ENCODE results near the gene C6orf118.

Gene C6orf118

DNA sequence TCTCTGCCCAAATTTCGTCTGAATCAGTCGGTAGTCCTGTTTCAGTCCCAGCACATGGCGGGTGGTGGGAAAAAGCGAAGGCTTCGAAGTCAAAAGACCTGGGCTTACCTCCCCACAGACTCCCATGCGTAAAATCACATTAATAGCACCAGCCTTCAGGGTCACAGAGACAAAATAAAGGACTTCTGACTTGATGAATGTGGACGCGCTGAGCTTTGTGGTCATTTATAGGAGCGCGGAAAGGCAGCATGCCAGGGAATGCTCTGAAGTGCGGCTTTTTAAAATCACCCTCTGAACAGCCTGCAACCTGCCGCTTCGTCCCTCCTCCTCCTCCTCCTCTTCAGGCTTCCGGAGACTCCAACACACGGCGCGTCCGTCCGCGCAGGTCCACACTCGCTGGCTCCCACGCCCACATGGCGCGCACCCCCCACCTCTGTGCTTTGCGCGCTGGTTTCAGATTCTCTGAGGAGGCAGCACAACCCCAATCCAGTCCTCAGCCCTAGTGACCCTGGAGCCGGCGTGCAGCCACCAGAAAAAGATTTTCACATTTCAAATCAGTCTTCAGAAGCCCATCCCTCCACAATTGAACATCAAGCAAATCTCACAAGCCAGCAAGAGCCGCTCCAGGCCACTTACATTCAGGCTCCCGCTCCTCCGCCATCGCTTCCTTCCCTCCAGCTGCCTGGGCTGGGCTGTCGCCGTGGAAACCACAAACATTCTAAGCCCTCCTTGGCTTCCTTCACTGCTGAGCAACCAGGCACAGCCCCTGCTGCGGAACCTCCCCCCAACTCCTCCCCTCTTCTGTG is at the start of gene C6orf118:
C6orf118 (minus strand) TSS at position 680 of the 806 bp plus-strand sequence; CDS start at position 661, 19 bp downstream.
- DNase-seq: no peak

DNA sequence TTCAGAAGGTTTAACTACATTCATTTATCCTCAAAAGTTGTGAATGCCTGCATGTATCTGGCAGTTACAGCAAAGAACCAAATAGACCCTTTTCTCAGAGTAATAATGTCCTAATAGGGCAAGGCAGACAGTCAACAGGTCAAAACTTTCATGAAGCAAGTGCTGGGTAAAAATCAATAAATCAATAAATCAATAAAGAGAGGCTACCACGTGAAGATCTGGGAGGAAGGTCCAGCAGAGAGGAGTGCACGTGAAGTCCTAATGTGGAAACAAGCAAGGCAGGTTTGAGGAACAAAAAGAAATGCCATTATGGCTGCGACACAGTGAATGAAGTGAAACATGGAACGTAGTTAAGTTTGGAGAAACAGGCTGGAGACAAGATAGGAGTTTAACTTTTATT is 36.3 kb upstream of the C6orf118 start:
- no peak for DNase-seq

DNA sequence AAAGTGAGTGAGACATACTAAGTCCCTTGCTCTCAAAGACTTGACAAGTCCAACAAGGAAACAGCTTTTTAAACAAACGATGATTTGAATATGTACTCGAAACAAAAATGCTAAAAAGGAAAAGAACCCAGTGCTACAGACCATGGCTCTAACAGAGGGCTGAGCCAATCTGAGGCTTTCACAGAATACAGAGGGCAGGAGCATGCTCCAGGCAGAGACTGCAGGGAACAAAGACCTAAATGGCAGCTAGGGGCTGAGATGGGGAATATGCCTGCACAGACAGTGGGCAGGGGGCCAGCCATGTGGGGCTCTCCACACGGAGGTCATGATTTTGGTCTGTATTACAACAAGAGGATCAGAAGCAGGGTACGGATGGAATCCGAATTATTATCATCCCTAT is 31.1 kb upstream of the C6orf118 start:
- DNase-seq: no peak

DNA sequence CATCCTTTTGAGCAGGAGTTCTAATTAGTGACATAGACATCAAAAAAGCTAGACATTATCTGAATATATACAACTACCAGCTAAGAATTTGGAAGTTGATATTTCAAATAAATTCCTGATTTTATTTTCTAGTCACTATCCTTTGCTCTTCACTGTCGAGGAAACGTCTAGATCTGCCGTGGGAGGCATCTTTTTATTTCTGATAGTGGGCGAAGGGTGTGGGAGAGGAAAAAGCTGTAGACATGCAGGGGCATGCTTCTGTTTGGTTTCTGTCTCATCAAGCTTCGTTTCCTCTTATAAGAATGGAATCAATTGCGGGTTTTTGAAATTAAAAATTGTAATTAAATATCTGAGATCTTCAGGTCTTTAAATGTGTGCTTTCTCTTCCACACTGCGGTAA is 16.2 kb upstream of the C6orf118 start:
- no peak for DNase-seq

DNA sequence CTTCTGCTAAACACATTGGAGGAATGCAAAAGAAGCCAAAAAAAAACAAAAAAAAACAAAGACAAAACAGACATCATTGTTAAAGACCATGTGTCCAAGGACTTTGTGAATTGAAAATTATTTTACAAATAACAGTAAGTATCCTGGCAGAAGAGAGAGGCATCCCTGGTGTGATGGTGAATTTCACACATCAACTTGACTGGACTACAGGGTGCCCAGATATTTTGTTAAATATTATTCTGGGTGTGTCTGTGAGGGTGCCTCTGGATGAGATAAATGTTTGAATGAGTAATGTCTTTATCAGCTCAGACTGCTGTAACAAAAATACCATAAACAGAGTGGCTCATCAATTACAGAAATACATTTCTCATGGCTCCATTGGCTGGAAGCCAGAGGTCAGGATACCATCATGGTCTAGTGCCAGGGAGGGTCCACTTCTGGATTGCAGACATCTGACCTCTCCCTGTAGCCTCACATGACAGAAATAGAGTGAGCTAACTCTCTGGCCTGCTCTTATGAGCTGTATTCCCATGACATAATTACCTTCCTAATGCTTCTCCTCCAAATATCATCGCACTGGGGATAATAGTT is 12.2 kb upstream of the C6orf118 start:
- DNase-seq: no peak

DNA sequence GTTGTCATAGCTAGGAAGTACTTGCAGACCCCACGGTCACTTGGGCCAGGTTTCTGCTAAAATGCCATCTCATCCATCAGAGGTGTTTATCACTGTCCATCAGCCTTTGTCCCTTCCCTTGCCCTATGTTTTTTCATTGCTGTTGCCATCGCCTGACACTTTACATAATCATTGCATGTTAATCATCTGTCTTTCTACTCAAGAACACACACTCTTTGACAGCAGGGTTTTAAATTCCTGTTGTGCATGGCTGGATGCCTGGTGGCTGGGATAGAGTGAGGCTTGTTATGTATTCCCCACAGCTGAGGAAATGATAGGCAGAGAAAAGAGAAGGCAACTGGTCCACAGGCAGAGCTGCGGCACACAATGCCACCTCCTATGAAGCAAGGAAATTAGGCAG is 11.7 kb upstream of the C6orf118 start:
- DNase-seq: no peak

DNA sequence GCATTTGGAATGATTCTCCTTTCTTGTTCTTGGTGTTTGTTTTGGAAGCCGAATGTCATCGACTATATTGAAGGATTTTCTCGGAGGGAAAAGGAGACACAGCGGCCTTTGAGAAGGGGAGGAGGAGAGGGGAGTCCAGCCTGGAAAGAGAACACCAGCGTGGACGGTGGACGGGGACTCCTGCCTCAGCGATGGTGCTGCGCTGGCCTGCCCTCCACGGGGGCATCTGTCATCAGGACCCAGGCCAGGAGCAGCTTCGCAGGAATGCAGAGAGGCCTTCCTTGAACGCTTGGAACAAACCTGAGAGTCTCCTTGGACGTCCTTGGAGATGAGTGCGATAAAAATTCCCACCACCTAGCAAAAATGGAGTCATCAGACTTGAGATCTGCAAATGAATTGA is 8.3 kb upstream of the C6orf118 start:
- no peak for DNase-seq

DNA sequence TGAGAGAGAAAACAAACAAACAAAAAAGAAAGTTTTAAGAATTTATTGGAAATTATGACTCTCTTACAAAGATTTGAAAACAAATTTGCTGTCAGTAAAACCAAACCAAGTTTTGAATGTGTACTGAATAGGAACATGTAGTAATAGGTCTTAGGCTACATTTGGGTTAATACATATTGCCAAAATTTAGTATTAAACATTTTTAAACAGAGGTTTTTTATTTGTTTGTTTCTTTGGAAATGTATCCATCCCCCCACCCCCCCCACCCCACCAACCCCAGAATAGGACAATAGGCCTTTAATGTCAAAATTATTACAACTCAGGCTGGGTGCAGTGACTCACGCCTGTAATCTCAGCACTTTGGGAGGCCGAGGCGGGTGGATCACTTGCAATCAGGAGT is 2.5 kb downstream of the C6orf118 start:
- DNase-seq: no peak

DNA sequence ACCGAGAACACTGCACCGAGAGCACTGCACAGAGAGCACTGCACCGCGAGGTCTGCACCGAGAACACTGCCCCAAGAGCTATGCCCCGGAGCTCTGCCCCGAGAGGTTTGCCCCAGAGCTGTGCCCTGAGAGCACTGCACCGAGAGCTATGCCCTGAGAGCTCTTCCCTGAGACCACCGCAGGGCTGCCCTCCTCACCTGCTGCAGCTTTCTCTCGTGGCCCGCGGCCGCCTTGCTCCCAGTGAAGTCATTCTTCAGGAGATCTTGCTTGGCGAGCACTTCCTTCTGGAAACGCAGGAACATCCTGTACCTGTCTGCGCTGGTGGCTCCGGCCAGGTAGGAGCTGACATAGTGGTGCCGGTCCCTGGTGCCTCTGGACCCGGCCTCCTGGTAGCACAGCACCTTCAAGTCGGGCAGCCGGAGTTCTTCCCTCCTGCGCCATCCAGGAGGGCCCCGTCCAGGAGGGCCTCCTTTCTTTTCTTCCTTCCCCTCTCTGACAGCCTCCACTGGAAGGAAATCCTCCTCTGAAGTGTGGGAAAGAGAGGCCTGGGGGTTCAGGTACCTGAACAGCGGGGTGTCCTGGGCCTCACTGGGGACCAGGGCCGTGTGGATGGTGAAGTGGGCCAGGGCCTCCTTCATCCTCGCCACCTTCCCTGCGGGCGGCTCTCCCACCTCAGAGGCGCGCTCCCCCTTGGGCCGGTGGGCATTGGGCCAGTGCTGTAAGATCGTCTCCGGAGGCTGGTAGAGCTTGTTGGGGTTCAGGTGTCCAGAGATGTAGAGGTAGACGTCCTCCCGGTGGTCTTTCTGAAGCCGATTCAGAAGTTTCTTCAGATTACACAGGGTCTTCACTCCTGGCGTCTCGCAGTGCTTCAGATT is 7.8 kb downstream of the C6orf118 start:
- no peak for DNase-seq

DNA sequence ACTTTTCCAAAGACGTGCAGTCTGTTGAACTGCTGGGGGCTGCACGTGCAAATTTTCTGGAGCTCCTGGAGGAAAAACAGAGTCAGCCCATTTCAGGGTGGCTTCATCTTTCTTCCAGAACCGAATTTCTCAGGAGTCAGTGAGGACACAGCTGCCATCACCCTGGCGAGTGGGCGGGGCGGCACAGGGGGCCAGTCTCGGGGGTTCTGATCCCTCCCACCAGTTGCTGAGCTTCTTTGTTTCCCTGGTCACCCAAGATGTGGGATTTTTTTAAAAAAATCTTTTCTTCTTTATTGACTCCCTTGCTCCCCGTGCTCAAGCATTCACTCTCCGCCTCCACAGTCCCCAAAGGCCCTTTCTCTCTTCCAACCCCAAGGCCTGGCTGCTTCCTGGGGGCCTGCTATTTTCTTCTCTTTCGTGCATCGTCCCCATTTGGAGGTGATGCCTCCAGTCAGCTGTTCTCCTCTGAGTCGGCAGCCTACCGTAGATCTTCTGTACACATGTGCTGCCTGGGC is 8.9 kb downstream of the C6orf118 start:
- DNase-seq: no peak

DNA sequence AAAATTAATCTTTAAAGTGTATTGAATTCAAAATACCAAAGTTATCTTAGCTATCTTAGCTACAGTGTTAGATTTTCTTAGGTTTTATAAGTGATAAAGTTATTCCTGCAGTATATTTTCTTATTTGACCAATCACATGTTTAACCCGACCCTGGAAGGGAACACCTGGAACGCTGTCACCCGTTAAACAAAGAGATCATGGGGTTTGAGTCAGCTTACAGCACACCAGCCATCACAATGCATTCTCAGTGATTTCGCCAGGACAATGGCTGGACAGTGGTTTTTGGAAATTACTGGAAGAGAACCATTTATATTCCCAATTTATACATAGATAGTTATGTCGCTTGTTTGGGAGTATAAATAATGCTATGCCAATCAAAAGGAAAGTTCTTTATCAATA is 10.5 kb downstream of the C6orf118 start:
- DNase-seq: no peak

DNA sequence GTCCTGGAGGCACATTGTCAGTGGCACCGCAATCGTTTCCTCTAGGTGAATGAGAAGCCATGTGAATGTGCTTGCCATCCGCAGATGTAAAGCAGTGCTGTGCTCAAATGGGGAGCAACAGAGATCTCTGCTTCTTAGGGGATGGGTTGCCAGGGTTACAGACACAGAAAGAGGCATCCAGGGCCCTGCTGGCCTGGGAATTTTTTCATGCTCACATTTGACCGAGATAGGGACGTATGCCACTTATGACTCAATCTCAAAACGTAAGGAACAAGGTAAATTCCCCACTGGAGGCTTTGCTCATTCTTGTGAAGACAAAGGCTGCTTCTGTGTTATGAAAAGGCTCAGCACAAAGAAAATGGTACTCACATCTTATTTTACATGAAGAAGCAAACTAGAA is 11.0 kb downstream of the C6orf118 start:
- DNase-seq: no peak

DNA sequence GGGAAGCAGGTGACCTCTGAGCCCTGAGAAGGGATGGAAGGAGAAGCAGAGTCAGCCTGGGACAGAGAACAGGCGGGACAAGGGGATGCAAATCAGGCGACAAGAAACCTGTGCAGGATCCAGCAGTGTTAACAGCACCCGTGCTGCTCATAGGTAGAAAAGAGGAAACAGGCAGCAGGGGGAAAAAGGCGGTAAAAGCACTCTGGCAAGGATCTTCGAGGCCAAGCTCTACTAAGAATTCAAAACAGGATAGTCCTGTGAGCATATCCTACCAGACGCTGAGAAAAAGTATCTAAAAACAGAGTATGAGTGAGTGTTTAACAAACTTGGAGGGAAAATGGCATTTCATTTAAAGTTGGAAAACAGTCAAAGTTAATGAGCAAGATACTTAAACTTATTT is 16.7 kb downstream of the C6orf118 start:
- DNase-seq: no peak

DNA sequence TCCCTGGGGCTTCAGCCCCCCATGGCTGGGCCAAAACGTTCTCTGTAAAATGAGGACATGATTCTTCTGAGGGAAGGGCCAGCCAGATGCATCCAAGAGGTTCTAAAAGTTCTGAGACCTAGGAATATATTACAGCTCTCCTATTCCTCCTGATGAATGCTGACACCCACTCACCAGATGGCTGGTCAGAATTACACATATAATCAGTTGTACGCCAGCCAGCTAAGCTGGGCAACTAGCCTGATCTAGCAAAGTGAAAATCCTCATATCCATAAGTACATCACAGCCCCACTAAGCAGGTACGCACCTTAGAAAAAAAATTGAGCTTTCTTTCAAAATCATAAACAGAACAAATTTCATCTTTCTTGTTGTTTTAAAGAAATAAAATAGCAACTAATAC is 34.8 kb downstream of the C6orf118 start:
- no peak for DNase-seq

DNA sequence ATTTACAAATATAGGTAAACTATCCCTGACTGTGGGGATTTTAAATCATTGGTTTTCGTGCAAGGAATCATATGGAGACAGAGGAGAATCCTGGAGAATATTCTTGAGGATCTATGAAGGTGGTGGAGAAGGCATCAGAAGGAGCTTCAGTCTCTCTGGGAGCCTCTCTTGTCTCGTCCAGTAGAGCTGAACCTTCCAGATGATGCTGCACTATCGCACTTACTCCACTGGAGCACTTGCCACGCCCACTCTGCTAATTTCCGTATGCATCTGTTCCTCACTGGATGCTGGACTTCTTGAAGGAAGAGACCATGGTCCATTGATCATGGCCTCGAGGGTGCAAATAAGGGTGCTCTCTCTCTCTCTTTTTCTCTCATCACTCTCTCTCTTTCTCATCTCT is 36.8 kb downstream of the C6orf118 start:
- DNase-seq: no peak

DNA sequence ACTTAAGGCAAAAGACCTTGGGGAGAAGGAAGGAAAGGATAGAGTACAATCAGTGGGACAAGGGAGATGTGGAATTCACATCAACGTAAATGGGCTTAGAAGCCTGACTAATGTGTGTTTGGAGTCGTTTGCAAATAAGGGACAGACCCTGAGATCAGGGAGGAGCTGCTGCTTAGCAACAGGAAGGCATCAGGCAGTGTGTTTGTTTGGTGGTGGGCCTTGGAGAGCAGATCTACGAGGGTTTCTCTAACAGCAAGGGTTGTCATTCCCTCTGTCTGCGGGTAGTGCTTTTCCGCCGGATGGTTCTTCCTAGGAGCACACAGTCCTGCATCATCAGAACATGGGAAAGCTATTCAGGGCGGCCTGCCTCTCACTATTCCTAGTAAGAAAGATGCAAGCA is 40.4 kb downstream of the C6orf118 start:
- DNase-seq: no peak

DNA sequence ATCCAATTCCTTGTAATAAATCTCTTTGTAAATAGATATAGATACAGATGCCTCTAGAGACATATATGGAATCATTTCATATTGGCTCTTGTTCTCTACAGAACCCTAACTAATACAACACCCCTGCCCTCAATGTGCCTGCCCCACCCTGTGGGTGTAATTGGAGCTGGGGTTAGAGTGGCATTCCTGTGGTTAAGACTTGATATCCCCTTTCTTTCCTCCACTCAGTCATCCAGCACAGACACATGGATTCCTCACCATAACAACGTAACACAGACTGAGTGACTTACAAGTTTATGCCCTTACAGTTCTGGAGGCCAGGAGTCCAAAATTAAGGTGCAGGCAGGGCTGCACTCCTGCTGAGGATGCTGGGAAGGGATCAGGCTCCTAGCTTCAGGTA is 42.8 kb downstream of the C6orf118 start:
- DNase-seq: no peak

DNA sequence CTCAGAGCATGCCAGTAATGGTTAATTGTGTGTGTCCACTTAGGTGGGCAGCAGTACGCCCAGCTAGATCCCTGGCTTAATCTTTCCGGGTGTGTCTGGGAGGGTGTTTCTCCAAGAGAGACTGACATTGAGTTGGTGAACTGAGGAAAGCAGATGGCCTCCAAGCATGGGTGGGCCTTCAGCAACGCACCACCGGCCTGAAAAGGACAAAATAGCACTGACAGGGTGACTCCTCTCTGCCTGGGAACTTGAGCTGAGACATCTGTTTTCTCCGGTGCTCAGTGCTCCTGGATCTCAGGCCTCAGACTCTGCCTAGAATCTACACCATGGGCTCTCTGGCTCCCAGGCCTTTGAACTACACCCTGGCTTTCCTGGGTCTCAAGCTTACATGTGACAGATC is 43.2 kb downstream of the C6orf118 start:
- DNase-seq: no peak

DNA sequence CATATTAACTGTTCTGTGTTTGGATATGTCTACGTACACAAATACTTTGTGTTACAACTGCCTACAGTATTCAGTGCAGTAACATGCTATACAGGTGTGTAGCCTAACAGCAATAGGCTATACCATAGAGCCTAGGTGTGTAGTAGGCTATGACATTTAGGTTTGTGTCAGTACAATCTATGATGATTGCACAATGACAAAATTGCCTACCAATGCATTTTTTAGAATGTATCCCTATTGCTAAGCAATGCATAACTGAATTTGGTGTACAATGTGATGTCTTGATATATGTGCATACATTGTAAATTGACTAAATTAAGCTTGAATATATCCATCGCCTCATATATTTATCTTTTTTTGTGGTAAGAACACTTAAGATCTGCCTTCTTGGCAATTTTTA is 48.9 kb downstream of the C6orf118 start:
- no peak for DNase-seq

DNA sequence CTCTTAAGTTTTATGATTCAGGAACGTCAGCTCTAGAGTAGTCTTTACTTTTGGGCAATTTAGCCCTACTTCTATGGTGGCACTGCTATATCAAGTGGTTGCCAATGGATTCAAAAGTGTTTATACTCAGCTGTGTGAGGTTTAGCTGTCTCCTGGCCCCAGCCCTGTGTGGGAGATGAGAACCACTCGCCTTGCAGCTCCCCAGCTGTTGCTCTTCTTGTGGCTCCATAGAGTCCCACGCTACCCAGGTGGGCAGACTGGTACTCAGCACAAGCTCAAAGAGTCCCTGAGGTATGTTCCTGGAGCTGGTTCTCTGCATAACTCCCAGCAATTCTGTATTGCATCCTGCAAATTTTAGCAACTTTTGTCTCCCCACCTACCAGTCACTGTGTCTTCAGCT is 59.6 kb downstream of the C6orf118 start:
- no peak for DNase-seq

DNA sequence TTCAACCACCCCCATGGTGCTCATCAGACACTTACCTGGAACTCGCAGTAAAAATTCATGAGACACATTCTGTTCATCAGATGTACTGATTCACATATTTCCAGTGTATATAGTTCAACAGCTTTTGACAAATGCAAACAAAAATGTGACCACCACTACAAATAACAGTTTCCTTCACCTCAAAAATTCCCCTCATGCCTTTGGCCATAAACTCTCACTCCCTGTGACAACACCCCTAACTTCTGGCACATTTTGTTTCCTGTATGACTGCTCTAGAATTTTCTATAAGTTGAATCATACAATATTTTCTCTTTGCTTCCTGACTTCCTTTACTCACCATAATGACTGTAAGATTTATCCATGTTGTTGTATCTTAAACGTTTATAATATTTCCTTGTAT is 63.7 kb downstream of the C6orf118 start:
- DNase-seq: no peak

DNA sequence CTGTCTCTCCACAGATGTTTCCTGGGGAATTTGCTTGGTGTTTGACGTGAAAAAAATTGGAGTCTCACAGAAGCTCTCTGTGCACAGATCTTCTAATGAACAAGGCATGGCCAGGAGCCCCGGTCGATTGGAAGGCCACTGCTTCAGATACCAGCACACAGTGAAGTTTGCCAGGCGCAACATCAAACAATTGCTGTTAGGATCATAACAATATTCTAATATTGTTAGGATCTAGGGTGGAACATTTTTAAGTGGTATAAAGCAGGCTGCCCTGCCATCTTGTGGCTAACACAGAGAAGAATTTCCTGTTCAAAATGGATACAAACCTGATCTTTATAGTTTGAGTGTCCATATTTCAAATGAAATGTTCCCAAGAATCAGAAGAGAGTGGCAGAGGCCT is 64.1 kb downstream of the C6orf118 start:
- DNase-seq: no peak

DNA sequence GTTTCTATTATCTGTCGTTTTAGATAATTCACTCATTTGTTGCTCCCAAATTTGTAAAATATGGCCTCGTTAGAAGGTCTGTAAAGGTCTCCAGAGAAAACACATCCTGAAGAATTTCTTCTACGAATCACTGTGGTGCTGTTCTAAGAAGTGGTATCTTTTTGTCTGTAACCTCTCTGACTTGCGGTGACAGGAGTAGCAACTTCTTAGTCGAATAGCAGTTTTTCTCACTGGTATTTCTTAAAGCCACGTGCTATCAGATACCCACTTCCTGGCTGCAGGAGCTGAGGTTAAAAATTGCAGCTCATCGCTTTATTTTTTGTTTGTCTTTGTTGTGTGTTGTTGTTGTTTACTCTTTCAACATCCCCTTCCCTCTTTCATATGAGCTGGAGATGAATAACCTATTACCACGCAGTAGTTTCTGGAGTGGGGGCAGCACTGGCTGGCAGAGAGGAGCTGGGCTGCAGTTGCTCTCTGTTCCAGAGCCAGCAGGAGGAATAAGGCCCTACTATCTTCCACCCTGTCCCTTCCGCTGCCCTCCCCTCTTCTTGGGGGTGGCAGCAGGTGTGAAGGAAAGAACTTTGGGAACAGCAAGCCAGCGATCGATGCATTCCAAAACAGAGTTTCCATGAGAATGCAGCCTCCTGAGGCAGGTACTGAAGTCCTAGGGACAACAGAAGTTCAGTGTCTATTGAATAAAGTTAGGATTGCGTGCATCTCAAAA is 64.7 kb downstream of the C6orf118 start:
- no peak for DNase-seq
